ENCODE measurements around the gene SERPINA7. TPM values are rescaled to one million over a fixed set of nuclear protein-coding genes. Genes with fewer than 3 reads are reported as not detected.

The SERPINA7 gene
- total RNA-seq, 1 experiment from 2014 or later, result not detected

DNA sequence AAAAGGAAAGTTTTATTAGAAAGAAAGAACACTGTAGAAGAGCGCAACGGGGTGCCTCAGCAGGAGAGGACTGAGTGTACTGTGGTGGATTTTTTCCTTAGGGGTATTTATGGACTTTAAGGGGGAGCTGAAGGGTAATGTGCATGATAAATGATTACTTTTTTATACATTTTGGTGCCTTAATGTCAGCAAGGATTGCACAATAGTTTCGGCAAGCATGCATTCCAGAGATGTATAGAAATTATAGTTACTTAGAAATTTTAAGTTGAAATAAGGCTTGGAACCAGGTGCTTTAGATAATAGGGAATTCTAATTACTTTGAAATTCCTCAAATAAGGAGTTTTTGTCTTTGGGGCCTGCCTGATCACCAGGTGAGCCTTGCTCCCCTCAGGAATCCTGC is 30.5 kb upstream of the SERPINA7 start:
- Histone ChIP-seq H3K9ac (ENCODE audit: low read length) (no peak overlapping the region), H3K9me2 (ENCODE audit: insufficient read depth) (no peaks in the 10 kb centered on the region), H3K9me3 (ENCODE audit: control insufficient read depth in 1 of 2, insufficient read depth in 1 of 2, low read depth in 1 of 2, low read length in 2 of 2) (no peaks in the 10 kb centered on the region), H3K27ac (ENCODE audit: low read depth, low read length) (no peak overlapping the region), H3K4me2 (ENCODE audit: low read length) (no peak overlapping the region), H3K4me3 (replicated peaks in 1 of 2; ENCODE audit: low read depth in 1 of 2, low read length in 2 of 2) (no peak overlapping the region), H3K4me1 (ENCODE audit: control insufficient read depth in 1 of 2, insufficient read depth in 2 of 2, low read length in 2 of 2) (no peaks in the 10 kb centered on the region), H3K27me3 (ENCODE audit: insufficient read depth, low read length) (no peaks in the 10 kb centered on the region), H3K36me3 (ENCODE audit: control insufficient read depth in 1 of 2, insufficient read depth in 2 of 2, low read length in 2 of 2) (no peaks in the 10 kb centered on the region), H3K79me2 (ENCODE audit: insufficient read depth, low read length) (no peaks in the 10 kb centered on the region), H4K20me1 (ENCODE audit: insufficient read depth) (no peaks in the 10 kb centered on the region), H2AFZ (ENCODE audit: low read depth, low read length, poor library complexity, severe bottlenecking) (no peak overlapping the region)
- RAD21 ChIA-PET (ENCODE audit: low non-redundant PET in 1 of 2, low total read pairs in 2 of 2, uncharacterized antibody in 2 of 2, unreplicated experiment in 2 of 2), result no interaction called here
- POLR2A ChIA-PET, result no interaction called here
- CTCF ChIA-PET, result no interaction called here
- DNase-seq (ENCODE audit: low read depth, low spot score) (no peak), ATAC-seq (no peak)
- BruUV-seq (replicated peaks), result no TSS peak
- TF ChIP-seq EZH2phosphoT487 (IDR thresholded peaks at IDR 0.05; ENCODE audit: borderline replicate concordance), result no peak
- no peak for TF ChIP-seq ZBTB33 (IDR thresholded peaks at IDR 0.05; ENCODE audit: extremely low read depth, insufficient replicate concordance, low read length)
- no peak for TF ChIP-seq POLR2A (IDR thresholded peaks at IDR 0.05; ENCODE audit: borderline replicate concordance, extremely low read depth, insufficient read depth, insufficient read length)
- no peak for TF ChIP-seq CTCF (IDR thresholded peaks at IDR 0.05 in 2 of 3, conservative IDR thresholded peaks at IDR 0.05 in 1 of 3; ENCODE audit: borderline replicate concordance in 1 of 3, insufficient read depth in 1 of 3, low read depth in 2 of 3, low read length in 2 of 3)
- no peak for TF ChIP-seq FOSL1 (IDR thresholded peaks at IDR 0.05; ENCODE audit: low read depth)
- TF ChIP-seq TCF7L2 (IDR thresholded peaks at IDR 0.05; ENCODE audit: borderline replicate concordance, extremely low read depth, insufficient read depth, insufficient read length), result no peak
- no peak for TF ChIP-seq SP1 (IDR thresholded peaks at IDR 0.05; ENCODE audit: low read depth)
- TF ChIP-seq EZH2 (IDR thresholded peaks at IDR 0.05), result no peak
- no peak for TF ChIP-seq CBX3 (IDR thresholded peaks at IDR 0.05; ENCODE audit: low read depth)
- no peak for TF ChIP-seq SIN3A (IDR thresholded peaks at IDR 0.05; ENCODE audit: low read depth)
- TF ChIP-seq CEBPB (IDR thresholded peaks at IDR 0.05; ENCODE audit: low read depth), result no peak
- TF ChIP-seq ELF1 (IDR thresholded peaks at IDR 0.05; ENCODE audit: borderline replicate concordance, low read depth), result no peak
- TF ChIP-seq MAX (IDR thresholded peaks at IDR 0.05), result no peak
- TF ChIP-seq ZNF274 (IDR thresholded peaks at IDR 0.05; ENCODE audit: low read depth, low read length), result no peak
- TF ChIP-seq REST (IDR thresholded peaks at IDR 0.05; ENCODE audit: low read depth), result no peak
- intact Hi-C loops (cut with micrococcal nuclease), result no loop called here
